HEK293 (cell line): ENCODE data around the gene DGUOK.

Experiments
- CTCF ChIA-PET: fragments of 350-600 bp; formaldehyde crosslinking; extraction: SDS; loops from one replicate; lab custom pipeline; 2021; ENCODE audit warnings: antibody characterized with exemption; lab: Yijun Ruan, JAX
- POLR2A ChIA-PET: fragments of 300-600 bp; formaldehyde crosslinking; extraction: SDS; loops from one replicate; lab custom pipeline; 2020; ENCODE audit warnings: antibody characterized with exemption, inconsistent platforms; lab: Yijun Ruan, JAX
- H3K27ac ChIP-seq: fragments of 200-500 bp; sonication (Bioruptor generic); 2 replicates; pipeline ENCODE4 v1.5.1; 2014; ENCODE audit warnings: low read depth, low read length, control low read depth, inconsistent platforms; ENCODE audit errors: extremely low read depth
- H3K36me3 ChIP-seq, 2 experiments: fragments of 200-500 bp in 1 of 2; sonication (Bioruptor generic) in 1 of 2; 1 replicate in 1 of 2; 2 replicates in 1 of 2; pipeline ENCODE4 v1.5.1; 2014 to 2017; ENCODE audit warnings: inconsistent platforms in 2 of 2, low read length in 2 of 2; ENCODE audit not compliant: control insufficient read depth in 2 of 2, insufficient read depth in 1 of 2
- H3K4me1 ChIP-seq: fragments of 200-500 bp; sonication (Bioruptor generic); 2 replicates; pipeline ENCODE4 v1.5.1; 2014; ENCODE audit warnings: mild to moderate bottlenecking, low read length, inconsistent platforms; ENCODE audit not compliant: control insufficient read depth, insufficient read depth
- H3K4me3 ChIP-seq: 2 replicates; pipeline ENCODE4 v1.5.1; 2011; ENCODE audit warnings: low read depth, mild to moderate bottlenecking, control low read depth, low read length, moderate library complexity
- H3K9me3 ChIP-seq: fragments of 200-500 bp; sonication (Bioruptor generic); 2 replicates; pipeline ENCODE4 v1.5.1; 2014; ENCODE audit warnings: low read depth, low read length, inconsistent platforms; ENCODE audit not compliant: control insufficient read depth, insufficient read depth
- CTCF ChIP-seq: fragments of 450-650 bp; formaldehyde crosslinking; IDR thresholded peaks from 2 replicates; pipeline ENCODE4 v1.5.1; 2016; ENCODE audit warnings: missing biosample characterization, missing genetic modification characterization
- EGR2 ChIP-seq: fragments of 450-650 bp; formaldehyde crosslinking; IDR thresholded peaks from 2 replicates; pipeline ENCODE4 v1.5.1; 2016; ENCODE audit warnings: low read depth, missing biosample characterization, missing genetic modification characterization
- GLIS2 ChIP-seq: fragments of 450-650 bp; formaldehyde crosslinking; IDR thresholded peaks from 2 replicates; pipeline ENCODE4 v1.5.1; 2016; ENCODE audit warnings: missing biosample characterization, missing genetic modification characterization
- KLF9 ChIP-seq: fragments of 450-650 bp; formaldehyde crosslinking; IDR thresholded peaks from 2 replicates; pipeline ENCODE4 v1.5.1; 2016; ENCODE audit warnings: missing biosample characterization, missing genetic modification characterization, low read depth
- PRDM10 ChIP-seq: fragments of 450-650 bp; formaldehyde crosslinking; IDR thresholded peaks from 2 replicates; pipeline ENCODE4 v1.5.1; 2016; ENCODE audit warnings: missing biosample characterization, missing genetic modification characterization
- ZBTB17 ChIP-seq: fragments of 450-650 bp; formaldehyde crosslinking; IDR thresholded peaks from 2 replicates; pipeline ENCODE4 v1.5.1; 2016; ENCODE audit warnings: missing biosample characterization, missing genetic modification characterization
- ZFHX2 ChIP-seq: fragments of 450-650 bp; formaldehyde crosslinking; conservative IDR thresholded peaks from 2 replicates; pipeline ENCODE4 v1.5.1; 2016; ENCODE audit warnings: missing biosample characterization, missing genetic modification characterization
- ZNF18 ChIP-seq: fragments of 450-650 bp; formaldehyde crosslinking; IDR thresholded peaks from 2 replicates; pipeline ENCODE4 v1.5.1; 2016; ENCODE audit warnings: missing biosample characterization, missing genetic modification characterization
- ZNF184 ChIP-seq: fragments of 450-650 bp; IDR thresholded peaks from 2 replicates; pipeline ENCODE4 v1.5.1; 2018; ENCODE audit warnings: missing biosample characterization, mild to moderate bottlenecking, missing genetic modification characterization
- ZNF341 ChIP-seq: fragments of 450-650 bp; formaldehyde crosslinking; IDR thresholded peaks from 2 replicates; pipeline ENCODE4; 2016; ENCODE audit warnings: low read depth, missing biosample characterization, missing genetic modification characterization
- ZNF398 ChIP-seq: fragments of 450-650 bp; formaldehyde crosslinking; IDR thresholded peaks from 2 replicates; pipeline ENCODE4 v1.5.1; 2017; ENCODE audit warnings: missing biosample characterization, missing genetic modification characterization
- ZNF558 ChIP-seq: fragments of 450-650 bp; formaldehyde crosslinking; IDR thresholded peaks from 2 replicates; pipeline ENCODE4 v1.5.1; 2016; ENCODE audit warnings: missing biosample characterization, missing genetic modification characterization
- TF ChIP-seq, protein P1 (sequence below): fragments of 450-650 bp; formaldehyde crosslinking; IDR thresholded peaks from 2 replicates; pipeline ENCODE4 v1.5.1; 2016; ENCODE audit warnings: missing biosample characterization, missing genetic modification characterization
- TF ChIP-seq, protein P2 (sequence below): fragments of 450-650 bp; formaldehyde crosslinking; IDR thresholded peaks from 2 replicates; pipeline ENCODE4 v1.5.1; 2016; ENCODE audit warnings: missing biosample characterization, missing genetic modification characterization

DGUOK gene

DNA sequence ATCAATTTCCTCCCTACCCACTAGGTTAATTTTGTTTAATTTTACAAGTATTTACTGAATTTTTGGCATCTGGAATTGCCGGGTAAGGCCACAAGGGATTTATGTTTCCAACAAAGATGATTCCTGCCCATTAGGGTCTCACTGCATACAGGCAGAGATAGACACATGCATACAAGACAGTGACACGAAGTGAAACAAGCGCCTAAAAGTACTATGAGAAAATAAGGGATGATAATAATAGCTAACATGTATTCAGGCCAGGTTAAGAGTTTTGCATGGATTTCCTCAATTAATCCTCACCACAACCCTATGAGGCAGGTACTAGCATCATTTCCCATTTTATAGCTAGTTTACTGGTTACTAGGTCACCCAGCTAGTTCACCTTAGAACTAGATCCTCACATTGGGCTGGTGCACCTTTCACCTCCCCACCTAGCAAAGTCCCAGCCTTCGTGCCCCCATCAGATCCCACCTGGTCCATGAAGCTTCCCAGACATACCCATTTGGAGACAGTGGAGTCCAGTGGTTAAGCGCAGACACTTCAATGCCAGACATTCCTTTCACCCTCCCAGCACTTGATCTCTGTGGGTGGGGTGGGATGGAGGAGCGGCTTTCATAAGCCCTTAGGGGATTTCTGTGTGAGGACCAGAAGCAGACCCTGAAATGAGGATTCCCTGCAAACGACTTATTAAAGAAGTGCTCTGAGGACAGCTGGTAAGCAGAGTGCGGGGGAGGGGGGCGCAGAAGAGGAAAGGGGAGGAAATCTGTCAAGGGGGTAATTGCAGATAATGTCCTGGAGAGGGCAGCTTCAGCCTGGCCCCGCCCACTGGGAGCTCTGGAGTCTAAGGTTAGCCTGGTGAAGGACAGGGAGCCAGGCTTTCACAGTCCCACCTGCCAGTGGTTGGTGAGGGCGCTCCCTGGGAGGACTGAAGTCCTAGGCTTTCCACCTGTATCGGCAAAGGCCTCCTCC, 5.8 kb upstream of the DGUOK start:
- H3K9me3 ChIP-seq: no peaks in the 10 kb centered on the region
- POLR2A ChIA-PET: interaction anchor here (0.6 to 1.0 kb wide), 3 partner anchors 50 to 200 kb away, joined by 3 to 6 read pairs (median 3); partner anchors contain the start of gene TPRKB
- CTCF ChIA-PET: interaction anchor here (0.6 to 1.4 kb wide), 10 partner anchors 9 to 655 kb away, joined by 3 to 5 read pairs (median 4); no protein-coding TSS in a partner anchor
- no peak overlapping the region for H3K4me3 ChIP-seq
- no peak overlapping the region for H3K27ac ChIP-seq
- no peaks in the 10 kb centered on the region for H3K4me1 ChIP-seq
- TF ChIP-seq KLF9 (tag by site-specific recombination): peak; percentile 61
- TF ChIP-seq, protein P1, sequence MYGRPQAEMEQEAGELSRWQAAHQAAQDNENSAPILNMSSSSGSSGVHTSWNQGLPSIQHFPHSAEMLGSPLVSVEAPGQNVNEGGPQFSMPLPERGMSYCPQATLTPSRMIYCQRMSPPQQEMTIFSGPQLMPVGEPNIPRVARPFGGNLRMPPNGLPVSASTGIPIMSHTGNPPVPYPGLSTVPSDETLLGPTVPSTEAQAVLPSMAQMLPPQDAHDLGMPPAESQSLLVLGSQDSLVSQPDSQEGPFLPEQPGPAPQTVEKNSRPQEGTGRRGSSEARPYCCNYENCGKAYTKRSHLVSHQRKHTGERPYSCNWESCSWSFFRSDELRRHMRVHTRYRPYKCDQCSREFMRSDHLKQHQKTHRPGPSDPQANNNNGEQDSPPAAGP (tag by site-specific recombination): 0 out of 2 replicates have a peak, but pooled peaks have one; percentile 27
- TF ChIP-seq EGR2 (tag by site-specific recombination): peak; percentile 33; the same call in 1 of the 2 replicates
- peak; percentile 71 for TF ChIP-seq ZNF398 (tag by site-specific recombination)
- TF ChIP-seq ZBTB17: peak; percentile 54; the same call in 1 of the 2 replicates
- TF ChIP-seq ZNF341 (tag by site-specific recombination): peak; percentile 47; the same call in 1 of the 2 replicates
- 0 out of 2 replicates have a peak, but pooled peaks have one; percentile 24 for TF ChIP-seq CTCF (tag by site-specific recombination)
- no peak for TF ChIP-seq ZNF18
- TF ChIP-seq PRDM10 (tag by site-specific recombination): no peak
- TF ChIP-seq ZNF558 (tag by site-specific recombination): no peak
- H3K36me3 ChIP-seq: no peaks in the 10 kb centered on the region

GRCh38 chr2:73921581-73921980, 5.1 kb upstream of the DGUOK start:
- Histone ChIP-seq H3K9me3 (no peaks in the 10 kb centered on the region), H3K36me3 (no peaks in the 10 kb centered on the region), H3K4me1 (no peaks in the 10 kb centered on the region), H3K4me3 (no peak overlapping the region), H3K27ac (no peak overlapping the region)
- POLR2A ChIA-PET: interaction anchor here (1.0 kb wide), 1 partner anchor 199 kb away, joined by 3 read pairs; no protein-coding TSS in a partner anchor
- CTCF ChIA-PET: interaction anchor here (0.9 to 1.4 kb wide), 7 partner anchors 10 to 221 kb away, joined by 3 to 5 read pairs (median 4); no protein-coding TSS in a partner anchor
- TF ChIP-seq ZFHX2 (tag by site-specific recombination) (no peak), GLIS2 (tag by site-specific recombination) (no peak), ZNF184 (tag by site-specific recombination) (no peak)
- TF ChIP-seq, protein P1 (tag by site-specific recombination): no peak
- TF ChIP-seq, protein P2, sequence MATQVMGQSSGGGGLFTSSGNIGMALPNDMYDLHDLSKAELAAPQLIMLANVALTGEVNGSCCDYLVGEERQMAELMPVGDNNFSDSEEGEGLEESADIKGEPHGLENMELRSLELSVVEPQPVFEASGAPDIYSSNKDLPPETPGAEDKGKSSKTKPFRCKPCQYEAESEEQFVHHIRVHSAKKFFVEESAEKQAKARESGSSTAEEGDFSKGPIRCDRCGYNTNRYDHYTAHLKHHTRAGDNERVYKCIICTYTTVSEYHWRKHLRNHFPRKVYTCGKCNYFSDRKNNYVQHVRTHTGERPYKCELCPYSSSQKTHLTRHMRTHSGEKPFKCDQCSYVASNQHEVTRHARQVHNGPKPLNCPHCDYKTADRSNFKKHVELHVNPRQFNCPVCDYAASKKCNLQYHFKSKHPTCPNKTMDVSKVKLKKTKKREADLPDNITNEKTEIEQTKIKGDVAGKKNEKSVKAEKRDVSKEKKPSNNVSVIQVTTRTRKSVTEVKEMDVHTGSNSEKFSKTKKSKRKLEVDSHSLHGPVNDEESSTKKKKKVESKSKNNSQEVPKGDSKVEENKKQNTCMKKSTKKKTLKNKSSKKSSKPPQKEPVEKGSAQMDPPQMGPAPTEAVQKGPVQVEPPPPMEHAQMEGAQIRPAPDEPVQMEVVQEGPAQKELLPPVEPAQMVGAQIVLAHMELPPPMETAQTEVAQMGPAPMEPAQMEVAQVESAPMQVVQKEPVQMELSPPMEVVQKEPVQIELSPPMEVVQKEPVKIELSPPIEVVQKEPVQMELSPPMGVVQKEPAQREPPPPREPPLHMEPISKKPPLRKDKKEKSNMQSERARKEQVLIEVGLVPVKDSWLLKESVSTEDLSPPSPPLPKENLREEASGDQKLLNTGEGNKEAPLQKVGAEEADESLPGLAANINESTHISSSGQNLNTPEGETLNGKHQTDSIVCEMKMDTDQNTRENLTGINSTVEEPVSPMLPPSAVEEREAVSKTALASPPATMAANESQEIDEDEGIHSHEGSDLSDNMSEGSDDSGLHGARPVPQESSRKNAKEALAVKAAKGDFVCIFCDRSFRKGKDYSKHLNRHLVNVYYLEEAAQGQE (tag by site-specific recombination): no peak
